NCI-H510A treated with DMSO at 0.1 percent for 48 hours (cell line): ENCODE data around the gene DVL2.
"Not testable (repeated sequence)": the region's sequence is repeated elsewhere in the genome, so short reads cannot be mapped to it uniquely, and the experiment has no call there.

Experiments used
- DNase-seq: peaks from one replicate; lab custom pipeline; 2025; lab: John Stamatoyannopoulos, UW

DVL2 gene

DNA sequence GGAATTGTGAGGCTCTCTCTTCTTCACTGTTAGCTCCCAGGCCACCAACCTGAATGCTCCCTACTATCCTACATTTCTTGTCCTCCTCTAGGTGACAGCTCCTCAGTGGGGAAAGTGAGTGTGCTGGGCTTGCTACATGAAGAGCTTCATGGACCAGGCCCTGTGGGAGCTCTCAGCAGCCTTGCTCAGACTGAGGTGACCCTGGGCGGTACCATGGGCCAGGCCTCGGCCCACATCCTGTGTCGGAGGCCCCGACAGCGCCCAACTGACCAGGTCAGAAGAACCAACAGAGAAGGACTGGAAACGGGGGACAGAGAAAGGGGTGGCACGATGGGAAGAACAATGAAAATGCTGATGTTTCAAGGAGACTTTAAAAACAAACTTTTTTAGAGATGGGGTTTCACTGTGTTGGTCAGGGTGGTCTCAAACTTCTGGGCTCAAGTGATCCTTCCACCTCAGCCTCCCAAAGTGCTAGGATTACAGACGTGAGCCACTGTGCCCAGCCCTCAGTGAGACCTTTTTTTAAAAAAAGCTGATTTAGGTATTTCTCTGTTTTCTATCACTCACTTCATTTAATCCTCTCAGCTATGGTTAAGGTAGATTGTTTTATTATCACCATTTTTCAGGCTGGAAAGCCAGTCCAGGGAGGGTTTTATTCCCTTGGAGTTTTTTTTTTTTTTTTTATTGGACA, 22.6 kb upstream of the DVL2 start:
- no peak for DNase-seq

DNA sequence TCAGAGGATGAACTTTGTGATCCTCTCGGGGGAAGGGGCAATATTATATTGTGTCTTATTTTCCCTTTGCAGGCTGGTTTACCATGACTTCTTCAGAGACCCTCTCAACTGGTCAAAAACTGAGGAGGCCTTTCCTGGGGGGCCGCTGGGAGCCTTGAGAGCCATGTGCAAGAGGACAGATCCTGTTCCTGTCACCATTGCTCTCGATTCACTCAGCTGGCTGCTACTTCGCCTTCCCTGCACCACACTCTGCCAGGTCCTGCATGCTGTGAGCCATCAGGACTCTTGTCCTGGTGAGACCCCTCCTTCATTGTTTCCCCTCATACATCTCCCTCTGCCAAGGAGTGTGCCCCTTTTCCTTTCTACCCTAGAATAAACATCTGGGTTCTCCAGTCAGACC, 20.2 kb upstream of the DVL2 start:
- DNase-seq: no peak

DNA sequence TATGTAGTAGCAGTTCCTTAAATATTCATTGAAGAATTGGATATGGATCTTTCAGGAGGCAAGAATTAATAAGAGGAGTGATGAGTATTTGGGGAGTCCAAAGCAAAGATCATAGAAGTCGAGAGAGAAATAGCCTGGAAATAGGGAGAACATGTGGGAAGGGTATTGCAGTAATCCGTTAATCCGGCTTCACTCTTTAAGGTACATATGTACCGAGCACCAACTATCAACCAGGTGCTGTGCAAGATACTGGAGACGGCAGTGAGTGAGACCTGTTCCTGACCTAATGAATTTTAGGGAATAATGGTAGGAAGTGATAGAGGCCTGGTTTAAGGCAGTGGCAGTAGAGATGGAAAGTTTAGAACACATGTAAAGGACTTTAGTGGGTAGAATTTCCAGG, 18.8 kb upstream of the DVL2 start:
- no peak for DNase-seq

DNA sequence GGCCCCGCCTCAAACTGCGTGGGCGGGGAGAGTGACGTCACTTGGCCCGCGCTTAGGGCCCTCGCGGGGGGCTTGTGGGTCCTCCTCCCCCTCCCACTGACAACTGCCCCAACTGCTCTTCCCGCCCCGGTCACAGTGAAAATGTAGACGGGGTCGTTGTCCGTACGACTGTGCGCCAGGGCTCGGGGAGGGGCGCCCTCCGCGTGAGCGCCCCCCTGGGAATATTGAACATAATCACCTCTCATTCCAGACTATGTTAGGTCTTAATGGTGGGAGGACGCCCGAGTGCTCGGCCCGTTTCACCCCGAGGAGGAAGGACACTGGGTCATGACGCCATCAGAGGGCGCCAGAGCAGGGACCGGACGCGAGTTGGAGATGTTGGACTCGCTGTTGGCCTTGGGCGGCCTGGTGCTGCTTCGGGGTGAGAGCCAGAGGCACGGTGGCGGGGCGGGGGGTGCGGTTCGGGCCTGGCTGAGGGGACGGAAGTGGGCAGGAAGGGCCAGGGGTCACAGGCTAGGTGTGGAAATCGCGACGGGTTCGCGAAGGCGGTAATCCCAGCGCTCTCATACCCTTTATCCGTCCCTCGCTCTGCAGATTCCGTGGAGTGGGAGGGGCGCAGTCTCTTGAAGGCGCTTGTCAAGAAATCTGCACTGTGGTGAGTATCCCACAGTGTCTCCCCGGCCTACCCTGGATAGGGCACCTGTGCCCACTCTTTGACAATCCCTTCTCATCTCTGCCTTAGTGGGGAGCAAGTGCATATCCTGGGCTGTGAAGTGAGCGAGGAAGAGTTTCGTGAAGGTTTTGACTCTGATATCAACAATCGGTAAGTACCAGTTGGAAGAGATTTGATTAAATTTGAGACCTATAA, 18.1 kb upstream of the DVL2 start, which contains the start of gene ELP5:
TSS of gene ELP5 (plus strand) at position 40 of the 868 bp plus-strand sequence. CDS start at position 376, 336 bp downstream.
- peak; percentile 94 for DNase-seq

DNA sequence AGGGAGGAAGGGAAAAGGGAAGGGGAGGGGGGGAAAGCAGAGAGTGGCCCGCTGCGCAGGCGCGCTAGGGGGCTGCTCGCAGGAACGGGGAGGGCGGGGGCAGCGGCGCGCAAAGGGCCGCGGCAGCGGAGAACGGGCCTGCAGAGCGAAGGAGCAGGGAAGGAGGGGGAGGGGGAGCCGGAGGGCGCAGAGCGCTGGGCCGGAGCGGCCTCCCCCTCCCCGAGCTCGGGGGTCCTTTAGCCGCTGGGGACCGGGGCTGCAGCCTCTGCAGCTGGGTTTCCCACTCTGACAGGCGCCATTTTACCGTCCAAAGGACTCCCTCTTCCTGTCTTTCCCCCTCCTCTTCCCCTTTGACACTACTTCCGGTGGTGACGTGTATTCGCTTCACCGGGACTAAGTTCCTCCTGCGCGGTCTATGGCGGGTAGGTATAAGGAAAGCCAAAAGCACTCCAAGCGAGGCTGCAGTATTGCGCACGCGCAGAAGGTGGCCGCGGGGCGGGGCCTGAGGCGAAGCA, 17.4 kb upstream of the DVL2 start, which contains the start of gene CTDNEP1:
TSS of gene CTDNEP1 (minus strand) at position 74 of the 515 bp plus-strand sequence. CDS start 438 bp downstream, outside the sequence.
- peak; percentile 97 for DNase-seq

DNA sequence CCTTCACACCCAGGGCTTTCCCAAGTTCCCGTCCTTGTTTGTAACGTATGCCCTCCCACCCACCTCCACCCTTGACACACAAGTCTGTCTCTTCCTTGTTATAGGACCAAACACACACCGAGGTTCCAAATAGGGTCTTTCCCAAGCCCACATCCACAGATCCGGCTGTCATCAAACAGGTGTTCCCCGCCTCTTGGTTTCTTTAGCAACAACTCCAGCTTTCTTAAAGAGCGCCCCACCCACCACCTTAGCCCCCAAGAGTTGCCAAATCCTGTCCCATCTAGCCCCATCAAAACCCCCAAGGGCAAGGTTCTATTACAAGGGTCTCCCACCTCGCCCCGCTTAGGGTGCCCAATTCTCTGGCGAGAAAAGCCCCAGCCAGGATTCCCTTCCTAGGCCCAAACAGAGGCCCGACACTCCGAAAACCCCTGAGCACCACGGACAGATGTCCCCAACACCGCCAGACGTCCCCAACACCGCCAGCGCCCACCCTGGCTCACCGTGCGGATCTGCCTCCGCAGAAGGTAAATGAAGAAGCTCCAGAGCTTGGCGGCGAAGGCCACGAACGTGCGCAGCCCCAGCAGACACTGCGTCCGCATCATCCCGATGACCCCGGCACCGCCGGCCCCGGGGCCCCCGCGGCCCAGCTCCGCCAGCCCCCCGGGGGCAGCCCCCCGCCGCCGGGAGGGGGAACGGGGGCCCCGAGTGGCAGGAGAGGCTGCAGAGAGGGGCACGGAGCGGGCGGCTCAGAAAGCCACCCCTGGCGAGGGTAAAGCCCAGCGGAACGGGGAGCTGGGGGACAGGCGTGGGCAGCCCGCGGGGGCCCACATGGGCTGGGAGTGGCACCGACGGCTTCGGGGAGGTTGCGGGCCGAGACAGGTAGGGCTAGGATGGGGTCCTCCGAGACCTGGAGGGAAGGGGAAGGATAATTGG, 16.6 kb upstream of the DVL2 start:
- DNase-seq: no peak

DNA sequence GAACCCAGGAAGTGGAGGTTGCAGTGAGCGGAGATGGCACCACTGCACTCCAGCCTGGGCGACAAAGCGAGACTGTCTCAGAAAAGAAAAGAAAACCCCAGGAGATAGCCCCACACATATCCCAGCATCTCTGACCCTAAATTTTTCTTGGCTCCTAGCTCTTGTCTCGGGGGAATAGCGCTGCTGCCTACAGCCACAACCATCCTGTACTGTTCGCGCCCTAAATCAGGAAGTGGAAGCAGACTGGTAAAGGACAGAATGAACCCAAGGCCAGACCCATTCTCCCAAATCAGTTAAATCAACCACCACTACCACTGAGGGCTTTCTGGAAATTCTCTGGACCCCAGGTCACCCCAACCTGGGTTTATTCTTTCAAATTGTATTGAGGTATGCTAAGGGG, 15.5 kb upstream of the DVL2 start:
- no peak for DNase-seq

DNA sequence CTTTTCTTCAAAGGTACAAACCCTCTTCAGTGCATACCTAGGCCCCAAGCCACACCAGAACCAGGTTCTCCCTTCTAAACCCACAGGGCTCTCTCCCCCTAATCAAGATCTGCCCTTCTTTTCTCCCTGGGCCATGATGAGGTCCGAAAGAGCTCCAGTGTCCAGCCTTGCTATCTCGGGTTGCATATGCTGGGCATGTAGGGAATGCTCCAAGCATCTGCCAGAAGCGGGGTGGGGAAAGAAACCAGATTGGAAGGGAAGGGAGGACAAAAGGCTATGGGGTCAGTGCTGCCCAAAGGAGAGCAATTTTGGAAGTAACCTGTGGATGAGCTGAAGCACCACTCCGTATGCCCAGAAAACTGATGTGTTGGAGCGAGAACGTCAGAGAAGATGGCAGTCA, 14.9 kb upstream of the DVL2 start:
- DNase-seq: no peak

DNA sequence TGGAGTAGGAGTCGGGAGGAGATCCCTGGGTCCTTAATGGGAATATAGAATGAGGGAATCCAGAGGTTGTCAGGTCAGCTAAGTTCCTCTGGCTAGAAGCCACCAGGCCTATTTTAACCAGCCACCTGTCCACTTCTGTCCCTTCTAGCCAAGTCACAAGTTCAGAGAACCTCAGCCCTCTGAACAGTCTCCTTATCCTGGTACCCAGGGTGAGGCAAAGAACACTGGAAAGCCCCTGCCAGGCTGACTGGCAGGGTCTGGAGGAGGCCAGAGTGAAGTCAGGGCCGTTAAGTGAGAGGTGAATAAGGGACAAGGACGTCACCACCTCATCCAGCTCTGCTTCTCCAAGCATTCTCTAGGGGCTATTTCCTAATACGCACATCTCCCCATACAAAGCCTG, 14.5 kb upstream of the DVL2 start:
- DNase-seq: no peak

DNA sequence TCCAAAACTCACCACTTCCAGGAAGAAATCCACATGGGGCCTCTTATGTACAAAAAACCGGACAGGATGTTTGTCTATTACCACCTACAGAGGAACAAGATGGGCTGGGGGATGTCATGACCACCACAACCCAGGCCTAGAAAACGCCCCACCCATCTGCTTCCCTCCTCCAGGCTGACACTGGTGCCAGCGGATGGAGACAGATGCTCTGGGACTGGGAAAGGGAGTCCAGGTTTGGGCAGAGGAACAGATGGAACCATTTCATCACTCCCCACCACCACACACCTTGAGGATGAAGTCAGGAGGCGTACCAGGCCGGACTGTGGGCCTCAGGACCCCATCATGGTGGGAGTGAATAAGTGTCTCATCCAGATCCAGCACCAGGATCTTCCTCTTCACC, 12.5 kb upstream of the DVL2 start:
- DNase-seq: no peak

DNA sequence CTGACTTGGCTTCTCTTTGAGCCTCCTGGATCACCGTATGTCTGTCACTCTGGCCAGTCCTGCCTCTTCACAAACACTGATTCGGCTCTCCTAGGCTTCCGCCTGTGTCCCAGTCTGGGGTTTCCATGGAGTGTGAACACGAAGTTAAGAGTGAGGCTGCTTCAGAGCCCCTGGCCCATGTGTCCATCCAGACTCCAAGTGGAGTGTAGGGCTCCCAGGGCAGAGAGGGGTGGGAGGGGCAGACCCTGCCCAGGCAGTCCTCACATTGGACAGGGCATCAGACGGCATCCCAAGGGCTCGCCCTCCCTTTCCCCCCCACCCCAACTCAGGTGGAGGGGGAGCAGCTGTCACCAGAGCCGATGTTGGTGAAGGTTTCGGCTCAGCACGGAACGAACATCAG, 9.5 kb upstream of the DVL2 start:
- not testable (repeated sequence) for DNase-seq

DNA sequence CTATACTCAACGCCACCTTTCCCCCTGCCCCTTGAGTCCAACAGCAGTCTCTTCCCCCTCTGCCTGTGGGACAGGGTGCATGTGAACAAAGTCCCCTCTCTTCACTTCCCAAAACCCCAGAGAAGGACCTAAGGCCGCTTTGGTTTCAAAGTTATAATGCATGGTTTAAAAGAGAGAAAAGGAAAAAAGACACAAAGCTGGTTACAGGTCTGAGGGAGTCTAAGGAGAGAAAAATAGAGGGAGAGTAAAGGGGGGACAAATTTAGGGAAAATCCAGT, 9.1 kb upstream of the DVL2 start:
- no peak for DNase-seq

DNA sequence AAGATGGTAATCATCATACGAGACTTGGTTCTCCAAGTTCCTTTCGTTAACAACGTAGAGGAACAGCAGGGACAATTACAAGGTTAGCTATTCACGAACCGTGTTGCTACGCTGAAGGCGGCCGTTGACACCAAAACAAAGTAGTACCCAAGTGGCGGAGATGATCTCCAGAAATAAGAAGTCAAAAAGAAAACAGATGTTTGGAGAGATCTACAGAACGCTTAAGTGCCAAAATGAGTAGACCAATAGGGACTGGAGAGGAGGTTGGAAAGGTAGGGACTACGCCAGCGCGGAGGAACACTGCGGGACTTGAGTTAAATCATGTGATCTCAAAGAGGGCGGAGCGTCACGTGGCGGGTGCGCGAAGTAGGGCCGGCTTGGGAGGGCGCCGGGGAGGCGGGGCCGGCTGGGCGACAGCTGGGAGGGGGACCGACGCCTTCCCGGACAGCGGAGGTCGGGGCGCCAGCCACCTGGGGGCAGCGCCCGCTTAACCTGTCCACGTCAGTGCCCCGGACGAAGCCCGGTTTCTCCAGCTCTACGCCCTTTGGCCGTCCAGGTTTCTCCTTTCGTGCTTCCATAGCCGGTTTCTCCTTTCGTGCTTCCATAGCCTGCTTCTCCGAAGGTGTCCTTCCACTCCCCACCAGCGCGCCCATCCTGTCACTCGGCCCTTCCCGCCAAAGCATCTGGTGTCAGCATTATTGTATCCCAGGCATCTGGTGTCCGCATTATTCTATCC, 8.6 kb upstream of the DVL2 start:
- DNase-seq: peak; percentile 93

DNA sequence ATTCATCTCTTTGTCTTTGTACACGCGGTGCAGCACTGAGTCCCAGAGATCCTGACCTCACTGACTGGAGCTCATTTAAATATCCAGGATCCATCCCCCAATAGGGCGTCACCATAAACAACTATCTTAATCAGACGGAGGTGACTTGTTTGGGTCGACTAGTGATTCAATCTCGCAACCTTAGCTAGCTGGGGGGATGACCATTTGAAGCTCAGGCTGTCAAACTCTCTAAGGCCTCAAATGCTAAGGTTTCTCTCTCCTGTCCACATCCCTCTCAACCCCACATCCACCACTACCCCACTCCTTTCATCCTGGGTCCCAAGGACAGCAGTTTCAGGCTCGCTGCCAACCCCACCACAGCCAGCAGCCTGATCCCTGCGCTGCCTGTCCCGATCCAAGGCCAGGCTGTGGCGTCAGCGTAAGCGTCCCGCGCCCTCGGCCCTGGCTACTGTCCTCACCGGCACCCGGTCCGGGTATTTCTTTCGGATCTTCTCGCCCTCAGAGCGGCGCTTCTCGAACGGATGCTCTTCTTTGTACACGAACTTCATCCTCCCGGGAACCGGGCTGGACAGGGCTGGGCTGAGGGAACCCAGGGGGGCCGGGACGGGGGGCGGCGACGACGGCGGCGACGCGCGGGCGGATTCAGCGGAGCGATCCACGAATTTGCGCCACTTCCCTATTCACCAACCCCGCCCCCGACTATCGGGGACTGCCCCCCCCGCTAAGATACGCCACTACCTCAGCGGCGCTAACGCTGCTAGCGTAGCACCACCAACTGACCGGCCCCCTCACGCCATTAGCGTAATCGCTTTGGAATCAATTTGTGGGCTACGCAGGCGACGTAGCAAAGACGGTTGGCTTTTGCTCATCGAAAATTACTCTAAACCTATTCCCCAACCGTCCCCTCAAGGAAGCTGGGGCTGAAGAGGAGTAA, 7.7 kb upstream of the DVL2 start, which contains the start of gene GABARAP:
TSS of gene GABARAP (minus strand) at position 667 of the 934 bp plus-strand sequence. CDS start at position 548, 119 bp downstream.
- DNase-seq: peak; percentile 93

DNA sequence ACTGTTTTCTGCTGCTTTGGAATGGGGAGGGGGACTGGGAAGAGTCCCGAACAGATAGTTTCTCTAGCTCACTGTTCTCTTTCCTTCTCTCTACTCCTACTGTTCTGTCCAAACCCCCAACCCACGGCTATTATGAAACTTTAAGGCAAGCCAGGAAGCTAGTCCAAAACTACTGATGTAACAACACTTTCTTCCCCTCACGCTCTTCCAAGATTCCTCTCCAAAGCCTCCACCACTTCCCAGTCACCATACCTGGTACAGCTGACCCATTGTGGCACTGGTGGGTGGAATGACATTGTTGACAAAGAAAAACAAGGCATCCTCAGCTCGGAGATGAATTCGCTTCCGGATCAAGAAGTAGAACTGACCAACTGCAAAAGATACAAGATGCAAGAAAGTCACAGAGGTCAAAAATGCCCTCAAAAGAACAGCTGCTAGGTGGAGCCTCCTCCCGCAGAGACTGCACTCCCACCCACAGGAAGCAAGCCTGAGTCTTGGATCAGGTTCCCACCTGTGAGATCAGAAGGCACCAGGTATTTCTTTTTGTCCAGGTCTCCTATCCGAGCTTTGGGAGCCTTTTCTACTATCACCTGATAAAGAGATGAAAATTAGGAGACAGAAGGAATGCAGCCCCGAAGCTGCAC, 6.9 kb upstream of the DVL2 start:
- no peak for DNase-seq

DNA sequence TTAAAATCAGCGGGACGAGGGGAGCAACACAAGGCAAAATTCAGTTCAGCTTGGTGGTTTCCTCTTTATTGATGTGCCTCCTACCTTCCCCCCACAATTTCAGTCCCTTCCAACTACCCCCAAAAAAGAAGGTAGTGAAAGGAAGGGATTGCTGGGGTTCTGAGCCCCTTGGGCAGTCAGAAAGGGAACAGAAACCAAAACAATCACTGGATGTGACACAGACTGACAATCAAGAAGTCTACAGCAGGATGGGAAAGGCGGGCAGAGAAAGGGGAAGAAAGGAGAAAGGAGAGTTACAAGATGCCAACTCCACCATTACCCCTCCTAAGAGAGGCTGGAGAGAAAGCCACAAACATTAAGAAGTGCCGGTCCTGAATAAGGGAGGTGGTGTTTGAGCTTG, 6.1 kb upstream of the DVL2 start:
- no peak for DNase-seq

DNA sequence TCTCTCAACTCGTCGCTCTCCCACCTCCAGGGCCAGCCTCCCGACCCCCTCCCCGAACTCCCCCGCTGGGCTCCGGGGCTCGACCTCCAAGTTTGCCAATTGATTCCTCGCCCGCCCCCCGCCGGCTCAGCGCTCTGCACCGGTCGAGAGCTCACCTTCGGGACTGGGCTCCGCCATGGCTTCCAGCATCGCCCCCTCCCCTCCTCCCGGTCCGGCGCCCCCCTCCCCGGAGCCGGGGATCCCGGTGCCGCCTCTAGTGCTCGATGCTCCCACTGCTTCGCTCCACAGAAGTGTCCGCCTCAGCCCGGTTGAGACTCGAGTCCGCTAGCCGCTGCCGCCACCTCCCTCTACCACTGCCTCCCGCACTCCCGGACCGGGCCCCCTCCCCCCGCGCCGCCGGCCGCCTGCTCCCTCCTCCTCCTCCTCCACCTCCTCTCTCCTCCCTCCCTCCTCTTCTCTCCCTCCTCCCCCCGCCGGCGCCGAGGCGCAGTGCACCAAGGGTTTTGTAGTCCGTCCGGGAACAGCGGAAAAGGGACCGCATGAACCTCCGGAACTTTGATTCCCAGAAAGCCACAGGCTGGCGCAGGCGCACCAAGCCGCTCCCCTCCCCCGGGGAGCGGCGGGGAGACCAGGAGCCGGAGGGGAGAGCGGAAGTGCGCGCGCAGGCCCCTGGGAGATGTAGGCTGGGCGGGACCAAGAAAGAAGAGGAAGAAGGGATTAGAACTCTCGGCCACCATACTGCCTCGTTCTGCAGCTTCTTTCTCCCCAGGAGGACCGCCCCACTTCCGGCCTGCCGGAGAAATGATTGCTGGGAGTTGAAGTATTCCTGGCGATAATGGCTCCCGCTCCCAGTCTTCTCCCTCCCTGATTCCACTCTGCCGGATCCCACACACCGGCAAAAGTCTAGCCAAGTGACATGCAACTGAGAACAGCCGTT, 5.0 kb upstream of the DVL2 start, which contains the start of gene PHF23:
TSS of gene PHF23 (minus strand) at position 367 of the 937 bp plus-strand sequence. CDS start at position 189, 178 bp downstream.
- DNase-seq: peak; percentile 99

DNA sequence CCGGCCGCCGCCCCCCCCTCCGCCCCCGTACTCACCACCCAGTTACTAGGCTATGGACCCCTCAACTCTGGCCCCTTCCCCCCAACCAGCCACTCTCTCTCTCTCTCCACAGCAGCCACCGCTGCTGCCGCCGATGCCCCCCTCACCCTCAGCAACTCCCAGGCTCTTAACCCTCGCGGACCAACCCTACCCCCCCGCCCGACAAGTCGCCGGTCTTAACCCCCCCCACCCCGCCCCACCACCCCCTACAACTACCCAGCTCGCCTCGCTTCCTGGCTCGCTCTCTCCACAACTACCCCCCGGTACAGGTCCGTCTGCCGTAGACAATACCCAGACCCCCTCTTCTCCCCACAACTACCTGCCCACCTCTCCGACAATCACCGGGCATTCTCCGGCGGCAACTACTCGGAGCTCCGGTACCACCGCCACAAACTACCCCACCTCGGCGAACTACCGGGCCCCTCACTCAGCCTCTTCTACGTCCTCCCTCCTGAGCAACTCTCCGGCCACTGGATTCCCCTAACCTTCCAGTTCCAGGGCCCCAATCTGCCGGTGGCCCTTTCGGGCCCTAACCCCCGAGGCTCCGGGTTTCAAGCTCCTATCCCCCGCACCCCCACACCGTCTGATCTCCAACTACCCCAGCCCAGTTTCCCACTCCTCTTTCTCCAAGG, 4.2 kb upstream of the DVL2 start:
- DNase-seq: no peak
